Smooth muscle cell (in vitro differentiated cells): ENCODE results near the gene ARMC5. TPM values are rescaled to one million over a fixed set of nuclear protein-coding genes. Genes with fewer than 3 reads are reported as not detected.

ENCODE experiments used
- DNase-seq: peaks from one replicate; lab custom pipeline; 2025; ENCODE audit not compliant: unreplicated experiment; lab: John Stamatoyannopoulos, UW
- H2AFZ ChIP-seq: fragments of 200-600 bp; sonication (generic); 2 replicates; pipeline ENCODE4 v1.6.0; 2016; ENCODE audit warnings: antibody characterized with exemption, low read depth, mild to moderate bottlenecking
- H3F3A ChIP-seq: fragments of 200-600 bp; sonication (generic); 2 replicates; pipeline ENCODE4 v1.6.0; 2017; ENCODE audit warnings: antibody characterized with exemption, low read depth
- H3K27ac ChIP-seq: fragments of 200-600 bp; sonication (generic); 2 replicates; pipeline ENCODE4 v1.5.1; 2016; ENCODE audit warnings: low read depth, mild to moderate bottlenecking
- H3K27me3 ChIP-seq: fragments of 200-600 bp; sonication (generic); 2 replicates; pipeline ENCODE4 v1.6.1; 2016; ENCODE audit warnings: low read depth, mild to moderate bottlenecking
- H3K36me3 ChIP-seq: fragments of 200-600 bp; sonication (generic); 2 replicates; pipeline ENCODE4 v1.5.1; 2016; ENCODE audit warnings: low read depth
- H3K4me1 ChIP-seq: fragments of 200-600 bp; sonication (generic); 2 replicates; pipeline ENCODE4 v1.5.1; 2016; ENCODE audit warnings: low read depth
- H3K4me2 ChIP-seq: fragments of 200-600 bp; sonication (generic); 2 replicates; pipeline ENCODE4 v1.6.0; 2016; ENCODE audit warnings: mild to moderate bottlenecking
- H3K4me3 ChIP-seq: fragments of 200-600 bp; sonication (generic); 2 replicates; pipeline ENCODE4 v1.5.1; 2016; ENCODE audit warnings: mild to moderate bottlenecking
- H3K79me2 ChIP-seq: fragments of 200-600 bp; sonication (generic); 2 replicates; pipeline ENCODE4 v1.6.0; 2016; ENCODE audit warnings: low read depth, mild to moderate bottlenecking
- H3K9ac ChIP-seq: fragments of 200-600 bp; sonication (generic); 2 replicates; pipeline ENCODE4 v1.6.0; 2016; ENCODE audit warnings: low read depth
- H3K9me3 ChIP-seq: fragments of 200-600 bp; sonication (generic); replicated peaks from 2 replicates; pipeline ENCODE4 v1.5.1; 2016; ENCODE audit warnings: low read depth
- H4K20me1 ChIP-seq: fragments of 200-600 bp; sonication (generic); 2 replicates; pipeline ENCODE4 v1.6.0; 2016; ENCODE audit warnings: low read depth
- WGBS: methylation state at CpG from one replicate; pipeline ENCODE4 v1.1.7; 2016; ENCODE audit warnings: low lambda C conversion rate; 5-methylcytosine and 5-hydroxymethylcytosine counted together
- polyA plus RNA-seq: library from polyadenylated mRNA; unstranded; fragments of >200 nt; fragmentation: Nextera tagmentation; extraction: Ambion mirVana; gene quantifications from 2 replicates; pipeline ENCODE4 v1.2.1, GENCODE V29; 2016
- total RNA-seq: library from RNA; depleted of rRNA; stranded (reverse); fragments of >200 nt; gene quantifications from 2 replicates; pipeline ENCODE4 v1.2.3, GENCODE V29; 2014
- TF ChIP-seq, protein P1 (sequence below): fragments of 200-600 bp; sonication (generic); IDR thresholded peaks from 2 replicates; pipeline ENCODE4 v1.5.1; 2017; ENCODE audit warnings: borderline replicate concordance, mild to moderate bottlenecking, antibody characterized with exemption; ENCODE audit not compliant: insufficient read depth, poor library complexity, severe bottlenecking

ARMC5 gene
- total and polyA plus RNA-seq, 2 experiments from 2014 or later: 7.0 to 19.6 TPM

DNA sequence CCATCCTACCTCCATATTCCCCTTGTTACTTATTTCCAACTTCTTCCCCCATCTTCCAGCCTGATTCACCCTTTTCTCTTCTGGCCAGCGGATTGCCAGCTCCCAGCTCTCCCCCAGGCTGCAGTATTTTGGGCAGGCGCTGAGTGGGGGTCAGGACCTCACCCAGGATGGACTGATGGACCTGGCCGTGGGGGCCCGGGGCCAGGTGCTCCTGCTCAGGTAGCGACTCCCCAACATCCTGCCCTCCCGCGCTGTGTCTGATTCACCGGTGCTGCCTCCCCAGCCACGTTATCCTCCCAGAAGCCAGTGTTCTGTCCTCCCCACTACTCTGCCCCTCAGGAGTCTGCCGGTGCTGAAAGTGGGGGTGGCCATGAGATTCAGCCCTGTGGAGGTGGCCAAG, 46.6 kb upstream of the ARMC5 start:
- WGBS: 88% methylated on average over 10 of the region's 10 CpGs
- no peak for DNase-seq
- TF ChIP-seq, protein P1, sequence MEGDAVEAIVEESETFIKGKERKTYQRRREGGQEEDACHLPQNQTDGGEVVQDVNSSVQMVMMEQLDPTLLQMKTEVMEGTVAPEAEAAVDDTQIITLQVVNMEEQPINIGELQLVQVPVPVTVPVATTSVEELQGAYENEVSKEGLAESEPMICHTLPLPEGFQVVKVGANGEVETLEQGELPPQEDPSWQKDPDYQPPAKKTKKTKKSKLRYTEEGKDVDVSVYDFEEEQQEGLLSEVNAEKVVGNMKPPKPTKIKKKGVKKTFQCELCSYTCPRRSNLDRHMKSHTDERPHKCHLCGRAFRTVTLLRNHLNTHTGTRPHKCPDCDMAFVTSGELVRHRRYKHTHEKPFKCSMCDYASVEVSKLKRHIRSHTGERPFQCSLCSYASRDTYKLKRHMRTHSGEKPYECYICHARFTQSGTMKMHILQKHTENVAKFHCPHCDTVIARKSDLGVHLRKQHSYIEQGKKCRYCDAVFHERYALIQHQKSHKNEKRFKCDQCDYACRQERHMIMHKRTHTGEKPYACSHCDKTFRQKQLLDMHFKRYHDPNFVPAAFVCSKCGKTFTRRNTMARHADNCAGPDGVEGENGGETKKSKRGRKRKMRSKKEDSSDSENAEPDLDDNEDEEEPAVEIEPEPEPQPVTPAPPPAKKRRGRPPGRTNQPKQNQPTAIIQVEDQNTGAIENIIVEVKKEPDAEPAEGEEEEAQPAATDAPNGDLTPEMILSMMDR: no peak
- Histone ChIP-seq H3K4me1 (no peaks in the 10 kb centered on the region), H3K9ac (no peak overlapping the region), H3K4me3 (no peak overlapping the region), H3F3A (no peaks in the 10 kb centered on the region), H3K4me2 (no peak overlapping the region), H3K27ac (no peak overlapping the region), H3K79me2 (no peaks in the 10 kb centered on the region), H2AFZ (no peak overlapping the region), H3K9me3 (no peaks in the 10 kb centered on the region), H4K20me1 (no peaks in the 10 kb centered on the region), H3K36me3 (no peaks in the 10 kb centered on the region), H3K27me3 (peaks cover 6% of the 10 kb centered on the region)

DNA sequence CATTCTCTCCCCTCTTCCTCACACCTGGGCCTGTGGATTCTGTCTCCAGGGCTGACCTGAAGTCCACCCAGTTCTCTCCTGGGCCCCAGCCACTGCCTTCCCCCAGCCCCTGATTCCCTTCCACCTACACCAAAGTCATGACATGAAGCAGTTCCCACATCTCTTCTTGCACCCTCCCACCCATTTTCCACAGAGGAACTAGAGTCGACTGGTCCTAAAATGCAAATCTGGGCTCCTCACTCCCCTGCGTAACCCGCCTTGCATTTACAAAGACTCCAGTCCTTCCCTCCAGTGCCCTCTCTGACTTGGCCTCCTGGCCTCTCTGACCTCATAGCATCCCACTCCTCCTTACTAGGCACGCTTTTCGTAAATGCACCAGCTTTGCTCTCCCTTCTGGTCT, 45.9 kb upstream of the ARMC5 start:
- Histone ChIP-seq H3K4me2 (no peak overlapping the region), H3K4me1 (no peaks in the 10 kb centered on the region), H3K9me3 (no peaks in the 10 kb centered on the region), H3K27ac (no peak overlapping the region), H4K20me1 (no peaks in the 10 kb centered on the region), H2AFZ (no peak overlapping the region), H3K36me3 (no peaks in the 10 kb centered on the region), H3F3A (no peaks in the 10 kb centered on the region), H3K4me3 (no peak overlapping the region), H3K27me3 (peaks cover 6% of the 10 kb centered on the region), H3K9ac (no peak overlapping the region), H3K79me2 (no peaks in the 10 kb centered on the region)
- WGBS: 97% methylated on average over 5 of the region's 5 CpGs
- TF ChIP-seq, protein P1: no peak
- no peak for DNase-seq

DNA sequence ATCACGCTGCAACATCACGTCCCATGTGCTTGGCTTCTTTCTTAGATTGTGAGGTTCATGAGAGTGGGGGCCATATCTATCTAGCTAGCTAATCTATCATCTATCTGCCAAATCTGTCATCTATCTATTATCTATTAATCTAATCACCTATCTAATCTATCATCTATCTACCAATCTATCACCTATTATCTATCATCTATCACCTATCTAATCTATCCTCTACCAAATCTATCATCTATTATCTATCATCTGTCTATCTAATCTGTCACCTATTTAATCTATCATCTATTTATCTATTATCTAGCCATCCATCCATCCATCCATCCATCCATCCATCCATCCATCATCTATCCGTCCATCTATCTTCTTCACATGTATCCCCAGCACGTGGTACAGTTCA, 45.4 kb upstream of the ARMC5 start:
- 89% methylated on average over 4 of the region's 4 CpGs for WGBS
- DNase-seq: no peak
- no peak overlapping the region for H2AFZ ChIP-seq
- no peak overlapping the region for H3K4me2 ChIP-seq
- no peak overlapping the region for H3K4me3 ChIP-seq
- no peaks in the 10 kb centered on the region for H3K36me3 ChIP-seq
- TF ChIP-seq, protein P1: no peak
- H3F3A ChIP-seq: no peaks in the 10 kb centered on the region
- H3K27ac ChIP-seq: no peak overlapping the region
- no peaks in the 10 kb centered on the region for H3K79me2 ChIP-seq
- no peaks in the 10 kb centered on the region for H4K20me1 ChIP-seq
- H3K4me1 ChIP-seq: no peaks in the 10 kb centered on the region
- H3K9me3 ChIP-seq: no peaks in the 10 kb centered on the region
- peaks cover 6% of the 10 kb centered on the region for H3K27me3 ChIP-seq
- no peak overlapping the region for H3K9ac ChIP-seq

DNA sequence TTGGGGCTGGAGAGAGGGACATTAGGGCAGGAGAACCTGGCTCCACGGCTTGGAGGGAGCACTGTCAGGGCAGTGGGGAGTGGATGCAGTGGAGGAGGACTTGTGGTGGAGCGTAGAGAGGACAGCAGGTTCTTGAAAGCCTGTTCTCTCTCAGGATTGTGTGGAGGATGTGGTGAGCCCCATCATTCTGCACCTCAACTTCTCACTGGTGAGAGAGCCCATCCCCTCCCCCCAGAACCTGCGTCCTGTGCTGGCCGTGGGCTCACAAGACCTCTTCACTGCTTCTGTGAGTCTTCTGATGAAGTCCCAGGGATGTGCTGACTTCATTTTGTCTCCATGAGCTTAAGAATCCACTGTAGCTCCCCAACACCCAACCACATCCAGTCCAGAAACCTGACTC, 44.6 kb upstream of the ARMC5 start:
- WGBS: 84% methylated on average over 2 of the region's 4 CpGs
- H3K27ac ChIP-seq: no peak overlapping the region
- H3K79me2 ChIP-seq: no peaks in the 10 kb centered on the region
- no peaks in the 10 kb centered on the region for H3F3A ChIP-seq
- no peak overlapping the region for H3K9ac ChIP-seq
- H3K9me3 ChIP-seq: no peaks in the 10 kb centered on the region
- H3K36me3 ChIP-seq: no peaks in the 10 kb centered on the region
- TF ChIP-seq, protein P1: no peak
- no peak overlapping the region for H3K4me3 ChIP-seq
- no peak overlapping the region for H2AFZ ChIP-seq
- no peaks in the 10 kb centered on the region for H4K20me1 ChIP-seq
- H3K4me2 ChIP-seq: no peak overlapping the region
- H3K27me3 ChIP-seq: peaks cover 6% of the 10 kb centered on the region
- DNase-seq: no peak
- H3K4me1 ChIP-seq: no peaks in the 10 kb centered on the region
